ENCODE data around the gene SLIT1. TPM values are rescaled to one million over a fixed set of nuclear protein-coding genes. Genes with fewer than 3 reads are reported as not detected.

The SLIT1 gene
- total RNA-seq, 1 donor from 2014 or later: 25.5 TPM

DNA sequence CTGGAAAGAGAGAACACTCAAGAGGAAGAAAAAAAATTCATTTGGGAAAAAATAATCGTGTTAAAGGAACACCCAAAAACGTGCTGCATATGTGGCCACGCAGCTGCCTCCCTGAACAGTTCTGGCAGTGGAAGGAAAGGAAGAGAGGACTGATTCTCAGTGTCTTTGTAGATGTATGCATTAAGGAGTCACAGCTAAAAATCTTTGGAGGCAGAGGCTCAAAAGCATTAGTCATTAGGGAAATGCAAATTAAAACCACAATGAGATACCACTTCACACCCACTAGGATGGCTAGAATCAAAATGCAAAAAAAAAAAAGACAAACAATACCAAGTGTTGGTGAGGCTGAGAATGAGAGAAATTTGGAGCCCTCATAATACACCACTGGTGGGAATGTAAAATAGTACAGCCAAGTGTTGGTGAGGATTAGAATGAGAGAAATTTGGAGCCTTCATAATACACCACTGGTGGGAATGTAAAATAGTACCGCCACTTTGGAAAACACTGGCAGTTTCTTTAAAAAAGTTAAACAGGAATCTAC is 134.7 kb downstream of the SLIT1 start:
- Mint-ChIP-seq H3K4me3 (ENCODE audit: low read depth) (no peak overlapping the region), H3K36me3 (ENCODE audit: insufficient read depth) (peaks cover 11% of the 10 kb centered on the region)

DNA sequence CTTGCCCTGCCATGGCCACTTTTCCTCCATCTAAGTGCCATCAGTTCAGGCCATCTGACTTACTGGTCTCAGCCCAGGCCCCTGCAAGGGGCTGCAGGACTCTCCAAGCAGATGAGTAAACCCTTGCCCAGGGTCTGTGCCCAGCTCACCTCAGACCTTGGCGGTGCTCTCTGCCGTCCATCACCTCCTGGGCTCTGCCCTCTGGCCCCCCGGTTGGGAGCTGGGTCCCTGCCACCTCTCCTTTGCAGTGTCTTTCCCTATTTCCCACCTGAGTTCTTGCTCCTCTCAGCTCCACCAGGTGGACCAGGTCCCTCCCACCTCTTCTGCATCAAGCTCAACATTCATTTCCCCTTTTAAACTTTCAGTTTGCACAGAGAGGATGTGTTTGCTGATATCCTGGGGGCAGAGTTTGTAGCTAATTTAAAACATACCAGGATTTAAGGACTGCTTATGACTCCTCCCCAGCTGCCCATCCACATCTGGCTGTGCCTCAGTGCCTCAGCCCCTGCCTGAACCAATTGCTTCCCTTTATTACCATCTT is 135.5 kb downstream of the SLIT1 start:
- peaks cover 11% of the 10 kb centered on the region for H3K36me3 Mint-ChIP-seq (ENCODE audit: insufficient read depth)
- no peak for DNase-seq (ENCODE audit: low spot score, unreplicated experiment)
- TF ChIP-seq, protein P1, sequence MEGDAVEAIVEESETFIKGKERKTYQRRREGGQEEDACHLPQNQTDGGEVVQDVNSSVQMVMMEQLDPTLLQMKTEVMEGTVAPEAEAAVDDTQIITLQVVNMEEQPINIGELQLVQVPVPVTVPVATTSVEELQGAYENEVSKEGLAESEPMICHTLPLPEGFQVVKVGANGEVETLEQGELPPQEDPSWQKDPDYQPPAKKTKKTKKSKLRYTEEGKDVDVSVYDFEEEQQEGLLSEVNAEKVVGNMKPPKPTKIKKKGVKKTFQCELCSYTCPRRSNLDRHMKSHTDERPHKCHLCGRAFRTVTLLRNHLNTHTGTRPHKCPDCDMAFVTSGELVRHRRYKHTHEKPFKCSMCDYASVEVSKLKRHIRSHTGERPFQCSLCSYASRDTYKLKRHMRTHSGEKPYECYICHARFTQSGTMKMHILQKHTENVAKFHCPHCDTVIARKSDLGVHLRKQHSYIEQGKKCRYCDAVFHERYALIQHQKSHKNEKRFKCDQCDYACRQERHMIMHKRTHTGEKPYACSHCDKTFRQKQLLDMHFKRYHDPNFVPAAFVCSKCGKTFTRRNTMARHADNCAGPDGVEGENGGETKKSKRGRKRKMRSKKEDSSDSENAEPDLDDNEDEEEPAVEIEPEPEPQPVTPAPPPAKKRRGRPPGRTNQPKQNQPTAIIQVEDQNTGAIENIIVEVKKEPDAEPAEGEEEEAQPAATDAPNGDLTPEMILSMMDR (IDR thresholded peaks at IDR 0.05; ENCODE audit: unreplicated experiment): no peak
- H3K4me3 Mint-ChIP-seq (ENCODE audit: low read depth): no peak overlapping the region
- H3K4me1 Mint-ChIP-seq (ENCODE audit: low read depth): no peaks in the 10 kb centered on the region
- H3K27me3 Mint-ChIP-seq: no peaks in the 10 kb centered on the region
- peaks cover 4% of the 10 kb centered on the region for H3K9me3 Mint-ChIP-seq (ENCODE audit: low read depth)
- H3K27ac Mint-ChIP-seq: no peak overlapping the region

More for the DNA sequence above, 134.7 kb downstream of the SLIT1 start:
- TF ChIP-seq, protein P1 (IDR thresholded peaks at IDR 0.05; ENCODE audit: unreplicated experiment): no peak
- peaks cover 4% of the 10 kb centered on the region for H3K9me3 Mint-ChIP-seq (ENCODE audit: low read depth)
- no peaks in the 10 kb centered on the region for H3K27me3 Mint-ChIP-seq
- no peak for DNase-seq (ENCODE audit: low spot score, unreplicated experiment)
- no peaks in the 10 kb centered on the region for H3K4me1 Mint-ChIP-seq (ENCODE audit: low read depth)
- H3K27ac Mint-ChIP-seq: no peak overlapping the region

DNA sequence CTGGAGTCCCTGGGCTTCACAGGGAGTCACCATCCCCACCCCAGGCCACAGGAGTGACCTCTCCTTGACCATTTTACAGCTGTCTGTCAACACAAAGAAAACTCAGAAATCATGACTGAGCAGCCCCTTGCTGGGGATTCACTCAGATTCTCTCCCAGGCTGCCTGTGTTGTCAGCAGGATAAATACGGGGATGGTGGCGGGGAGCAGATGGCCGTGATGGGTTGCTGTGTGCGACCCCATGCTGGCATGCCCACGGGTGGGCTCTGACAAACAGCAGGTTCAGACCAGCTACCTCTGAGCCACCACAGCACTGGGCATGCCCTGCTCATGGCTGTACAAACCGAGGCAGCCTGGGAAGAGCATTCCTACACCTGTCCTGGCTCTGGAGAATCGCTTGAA is 136.1 kb downstream of the SLIT1 start:
- peaks cover 10% of the 10 kb centered on the region for H3K36me3 Mint-ChIP-seq (ENCODE audit: insufficient read depth)
- no peak overlapping the region for H3K27ac Mint-ChIP-seq
- TF ChIP-seq, protein P1 (IDR thresholded peaks at IDR 0.05; ENCODE audit: unreplicated experiment): no peak
- H3K9me3 Mint-ChIP-seq (ENCODE audit: low read depth): peaks cover 4% of the 10 kb centered on the region
- no peak overlapping the region for H3K4me3 Mint-ChIP-seq (ENCODE audit: low read depth)
- no peaks in the 10 kb centered on the region for H3K4me1 Mint-ChIP-seq (ENCODE audit: low read depth)
- H3K27me3 Mint-ChIP-seq: no peaks in the 10 kb centered on the region
- DNase-seq (ENCODE audit: low spot score, unreplicated experiment): no peak

DNA sequence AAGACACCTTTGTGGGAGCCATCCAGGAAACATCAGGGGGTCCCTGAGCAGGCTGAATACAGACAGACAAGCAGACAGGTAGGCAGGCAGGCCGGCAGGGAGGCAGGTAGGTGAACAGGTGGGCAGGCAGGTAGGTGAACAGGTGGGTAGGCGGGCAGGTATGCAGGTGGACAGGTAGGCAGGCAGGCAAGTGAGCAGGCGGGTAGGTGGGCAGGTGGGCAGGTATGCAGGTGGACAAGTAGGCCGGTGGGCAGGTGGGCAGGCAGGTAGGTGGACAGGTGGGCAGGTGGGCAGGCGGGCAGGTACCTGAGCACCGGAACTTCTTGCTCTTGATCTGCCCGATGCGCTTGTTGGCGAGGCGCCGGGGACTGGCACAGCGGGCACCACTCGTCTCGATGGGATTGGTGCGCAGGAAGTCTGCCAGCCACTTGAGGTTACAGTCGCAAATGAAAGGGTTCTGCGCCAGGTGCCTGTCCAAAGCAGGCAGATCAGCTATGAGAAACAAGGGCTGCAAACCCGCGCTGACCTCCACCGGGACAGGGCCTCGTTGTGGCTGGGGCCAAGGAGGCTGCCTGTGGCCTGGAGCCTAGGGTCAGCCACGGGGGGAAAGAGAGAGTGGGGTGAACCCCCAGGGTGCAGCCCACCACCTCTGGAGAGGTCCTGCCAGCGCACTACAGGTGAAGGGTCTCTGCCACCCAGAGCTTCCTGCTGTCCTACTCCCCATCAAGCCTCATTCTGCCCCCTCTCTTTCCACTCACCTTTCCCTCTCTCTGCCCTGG is 136.9 kb downstream of the SLIT1 start:
- TF ChIP-seq, protein P1 (IDR thresholded peaks at IDR 0.05; ENCODE audit: unreplicated experiment): no peak
- H3K27me3 Mint-ChIP-seq: no peaks in the 10 kb centered on the region
- peaks cover 4% of the 10 kb centered on the region for H3K36me3 Mint-ChIP-seq (ENCODE audit: insufficient read depth)
- peaks cover 4% of the 10 kb centered on the region for H3K9me3 Mint-ChIP-seq (ENCODE audit: low read depth)
- H3K4me1 Mint-ChIP-seq (ENCODE audit: low read depth): no peaks in the 10 kb centered on the region
- no peak for DNase-seq (ENCODE audit: low spot score, unreplicated experiment)
- no peak overlapping the region for H3K4me3 Mint-ChIP-seq (ENCODE audit: low read depth)
- H3K27ac Mint-ChIP-seq: no peak overlapping the region

DNA sequence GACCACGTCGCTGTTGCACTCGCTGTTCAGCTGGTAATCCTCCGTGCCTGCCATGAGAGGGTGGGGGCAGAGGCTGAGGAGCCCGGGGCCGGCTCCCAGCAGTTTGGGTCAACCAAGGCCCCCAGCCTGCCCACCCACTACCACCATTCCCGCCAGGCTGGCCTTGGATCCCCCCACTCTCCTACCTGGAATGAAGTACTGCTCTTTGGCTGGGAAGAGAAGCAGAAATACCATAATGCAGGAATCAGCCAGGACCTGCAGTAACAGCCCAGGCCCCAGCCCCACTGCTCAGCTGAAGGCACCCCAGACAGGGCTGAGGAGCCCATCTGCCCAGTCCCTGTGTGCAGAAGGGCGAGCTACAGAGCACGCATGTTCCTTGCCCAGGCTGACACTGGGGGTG is 138.0 kb downstream of the SLIT1 start:
- Mint-ChIP-seq H3K9me3 (ENCODE audit: low read depth) (peaks cover 4% of the 10 kb centered on the region), H3K4me1 (ENCODE audit: low read depth) (no peaks in the 10 kb centered on the region), H3K36me3 (ENCODE audit: insufficient read depth) (peaks cover 4% of the 10 kb centered on the region), H3K4me3 (ENCODE audit: low read depth) (no peak overlapping the region), H3K27me3 (no peaks in the 10 kb centered on the region), H3K27ac (no peak overlapping the region)
- TF ChIP-seq, protein P1 (IDR thresholded peaks at IDR 0.05; ENCODE audit: unreplicated experiment): no peak
- no peak for DNase-seq (ENCODE audit: low spot score, unreplicated experiment)
